Skeletal muscle tissue (tissue), 4 donors: ENCODE data around the gene HAO2. TPM values are rescaled to one million over a fixed set of nuclear protein-coding genes. Genes with fewer than 3 reads are reported as not detected.

Experiments used
- H3K27ac ChIP-seq: one replicate; pipeline ENCODE4 v1.7.0; 2013; ENCODE audit warnings: mild to moderate bottlenecking, low read depth, low read length, inconsistent platforms
- H3K27me3 ChIP-seq, 3 donors: one replicate each; pipeline ENCODE4 v1.7.0; 2013; ENCODE audit warnings: low read length in 3 of 3; ENCODE audit not compliant: control insufficient read depth in 3 of 3, insufficient read depth in 3 of 3
- H3K36me3 ChIP-seq, 3 donors: one replicate each; pipeline ENCODE4 v1.7.0; 2013; ENCODE audit warnings: low read length in 3 of 3; ENCODE audit not compliant: control insufficient read depth in 3 of 3, insufficient read depth in 3 of 3
- H3K4me1 ChIP-seq, 3 donors: one replicate each; pipeline ENCODE4 v1.7.0; 2013; ENCODE audit warnings: low read length in 3 of 3, mild to moderate bottlenecking in 3 of 3; ENCODE audit not compliant: control insufficient read depth in 3 of 3, insufficient read depth in 3 of 3
- H3K4me3 ChIP-seq, 3 donors: one replicate each; pipeline ENCODE4 v1.7.0; 2013; ENCODE audit warnings: low read length in 3 of 3
- H3K9ac ChIP-seq, 3 donors: one replicate each; pipeline ENCODE4 v1.7.0; 2013; ENCODE audit warnings: low read length in 3 of 3, mild to moderate bottlenecking in 3 of 3, moderate library complexity in 2 of 3, low read depth in 1 of 3
- H3K9me3 ChIP-seq, 3 donors: one replicate each; pipeline ENCODE4 v1.7.0; 2013; ENCODE audit warnings: low read length in 3 of 3; ENCODE audit not compliant: control insufficient read depth in 3 of 3
- total RNA-seq: library from RNA; depleted of rRNA; stranded (reverse); fragments of >200 nt; gene quantifications from one replicate; pipeline ENCODE4 v1.2.3, GENCODE V29; 2014
- donor health status: Osteomylitis.

HAO2 gene
- total RNA-seq, 1 donor from 2014 or later = not detected

DNA sequence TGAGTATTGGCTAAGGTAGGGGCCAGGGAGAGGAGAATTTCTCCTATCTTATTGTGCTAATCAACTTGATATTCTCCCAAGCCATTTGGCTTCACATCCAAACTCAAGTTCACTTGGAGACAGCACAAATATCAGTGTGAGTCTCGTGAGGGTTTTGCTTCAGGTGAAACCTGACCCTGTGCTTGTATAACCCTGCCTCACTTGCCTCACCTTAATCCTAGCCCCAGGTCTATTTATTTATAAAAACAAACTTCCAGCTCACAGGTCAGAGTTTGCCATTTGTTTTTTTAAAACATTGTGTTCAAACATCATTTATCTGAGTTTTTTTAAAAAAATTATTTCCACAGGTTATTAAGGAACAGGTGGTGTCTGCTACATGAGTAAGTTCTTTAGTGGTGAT lies 19.9 kb downstream of the HAO2 start:
- Histone ChIP-seq H3K4me3 (no peak overlapping the region), H3K4me1 (no peaks in the 10 kb centered on the region), H3K27ac (no peak overlapping the region), H3K36me3 (no peaks in the 10 kb centered on the region), H3K9ac (no peak overlapping the region), H3K27me3 (no peaks in the 10 kb centered on the region), H3K9me3 (no peaks in the 10 kb centered on the region)

DNA sequence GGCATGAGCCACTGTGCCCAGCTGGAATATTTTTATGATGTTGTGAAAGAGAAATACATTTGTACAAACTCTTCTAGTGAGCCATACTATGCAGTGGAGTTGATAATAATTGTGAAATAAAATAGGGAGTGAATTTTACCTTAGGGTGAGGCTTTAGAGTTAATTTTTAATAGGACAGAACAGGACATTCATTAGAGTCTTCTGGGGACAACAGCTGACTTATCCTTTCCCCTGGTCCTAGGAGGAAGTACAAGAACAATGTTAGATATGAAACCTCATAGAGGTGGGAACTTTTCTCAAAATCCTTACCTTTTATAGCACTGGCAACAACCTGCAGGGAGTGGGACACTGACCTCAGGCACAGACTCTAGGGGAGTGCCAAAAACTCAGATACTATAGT lies 21.9 kb downstream of the HAO2 start:
- H3K36me3 ChIP-seq = no peaks in the 10 kb centered on the region

DNA sequence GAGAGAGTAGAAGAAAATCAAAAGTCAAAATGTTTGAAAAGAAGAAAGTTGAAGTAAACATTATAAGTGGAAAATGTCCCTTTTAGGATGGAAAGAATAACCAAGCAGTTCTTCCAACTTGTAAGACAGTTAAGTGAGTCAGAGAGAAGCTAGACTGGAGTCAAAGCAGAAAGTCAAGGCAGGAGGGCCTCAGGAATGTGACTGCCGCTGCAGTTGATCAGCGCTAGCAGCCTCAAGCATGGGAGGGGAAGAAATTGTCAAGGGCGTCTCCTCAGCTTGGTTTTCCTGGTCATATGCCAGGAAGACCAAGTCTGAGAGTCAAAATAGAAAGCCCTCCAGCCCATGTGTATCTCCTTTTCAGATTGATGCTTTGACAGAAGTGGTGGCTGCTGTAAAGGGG lies 23.2 kb downstream of the HAO2 start:
- Histone ChIP-seq H3K4me3 (no peak overlapping the region), H3K27ac (no peak overlapping the region)

More for the DNA sequence above, 21.9 kb downstream of the HAO2 start:
- Histone ChIP-seq H3K9me3 (no peaks in the 10 kb centered on the region), H3K9ac (no peak overlapping the region), H3K27me3 (no peaks in the 10 kb centered on the region), H3K4me3 (no peak overlapping the region), H3K4me1 (no peaks in the 10 kb centered on the region), H3K27ac (no peak overlapping the region)

DNA sequence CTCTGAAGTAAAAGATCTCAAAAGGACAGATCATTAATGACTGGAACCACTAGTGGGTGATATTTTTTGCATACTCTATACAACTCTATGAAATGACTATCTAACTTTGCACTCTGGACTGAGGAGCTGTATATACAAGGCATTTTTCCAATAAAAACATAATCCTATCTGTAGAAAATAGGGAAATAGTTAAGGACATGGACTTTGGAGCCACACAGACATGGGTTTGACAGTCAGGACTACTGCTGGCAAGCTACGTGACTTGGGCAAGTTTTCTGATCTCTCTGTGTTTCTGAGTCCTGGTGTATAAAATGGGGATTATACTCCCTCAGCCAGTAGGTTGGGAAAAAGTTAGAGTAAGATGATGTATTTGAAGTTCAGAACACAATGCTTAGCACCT lies 25.5 kb downstream of the HAO2 start:
- no peaks in the 10 kb centered on the region for H3K4me1 ChIP-seq
- no peaks in the 10 kb centered on the region for H3K27me3 ChIP-seq

More for the DNA sequence above, 23.2 kb downstream of the HAO2 start:
- Histone ChIP-seq H3K36me3 (no peaks in the 10 kb centered on the region), H3K9me3 (no peaks in the 10 kb centered on the region), H3K4me1 (no peaks in the 10 kb centered on the region), H3K9ac (no peak overlapping the region), H3K27me3 (no peaks in the 10 kb centered on the region)

DNA sequence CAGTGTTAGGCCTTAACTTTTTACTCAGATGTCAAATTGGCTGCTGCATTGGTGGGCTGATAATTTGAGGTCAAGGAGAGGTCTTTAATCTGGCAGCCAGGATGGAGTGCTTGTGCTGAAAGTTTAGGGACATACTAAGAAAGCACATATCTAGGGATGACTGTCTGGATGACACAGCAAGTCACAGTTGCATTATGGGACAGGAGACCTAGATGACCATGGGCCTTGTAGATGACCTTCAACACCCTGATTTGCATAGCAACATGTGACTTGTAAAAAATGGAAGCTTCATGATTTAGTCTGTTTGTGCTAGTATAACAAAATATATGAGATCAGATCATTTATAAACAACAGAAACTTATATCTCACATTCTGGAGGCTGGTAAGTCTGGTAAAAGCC lies 28.4 kb downstream of the HAO2 start:
- no peak overlapping the region for H3K4me3 ChIP-seq
- H3K36me3 ChIP-seq = no peaks in the 10 kb centered on the region
- H3K9ac ChIP-seq = no peak overlapping the region
- no peaks in the 10 kb centered on the region for H3K4me1 ChIP-seq
- no peaks in the 10 kb centered on the region for H3K27me3 ChIP-seq
- no peaks in the 10 kb centered on the region for H3K9me3 ChIP-seq
- H3K27ac ChIP-seq = no peak overlapping the region

More for the DNA sequence above, 25.5 kb downstream of the HAO2 start:
- no peak overlapping the region for H3K27ac ChIP-seq
- no peak overlapping the region for H3K9ac ChIP-seq
- no peaks in the 10 kb centered on the region for H3K36me3 ChIP-seq
- no peak overlapping the region for H3K4me3 ChIP-seq
- H3K9me3 ChIP-seq = no peaks in the 10 kb centered on the region

DNA sequence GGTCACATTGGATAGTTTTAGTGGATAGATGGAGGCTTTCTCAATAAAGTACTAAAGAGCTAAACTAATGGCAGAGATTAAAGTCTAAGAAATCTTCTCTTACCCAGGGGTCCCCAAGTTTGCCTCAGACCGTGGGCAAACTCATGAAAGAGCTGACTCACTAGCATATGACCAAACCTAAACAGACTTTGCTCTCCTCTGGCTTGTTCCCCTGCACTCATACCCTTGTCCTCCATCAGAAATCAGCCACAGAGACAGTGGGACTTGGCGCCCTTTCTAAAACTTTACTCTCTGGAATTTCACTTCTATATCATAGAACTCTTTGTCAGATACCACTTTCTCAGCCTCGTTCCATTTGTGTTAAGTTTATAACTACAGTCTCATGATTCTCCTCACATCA lies 29.4 kb downstream of the HAO2 start:
- Histone ChIP-seq H3K27ac (no peak overlapping the region), H3K4me3 (no peak overlapping the region), H3K4me1 (no peaks in the 10 kb centered on the region), H3K9ac (no peak overlapping the region), H3K27me3 (no peaks in the 10 kb centered on the region), H3K36me3 (no peaks in the 10 kb centered on the region), H3K9me3 (no peaks in the 10 kb centered on the region)

DNA sequence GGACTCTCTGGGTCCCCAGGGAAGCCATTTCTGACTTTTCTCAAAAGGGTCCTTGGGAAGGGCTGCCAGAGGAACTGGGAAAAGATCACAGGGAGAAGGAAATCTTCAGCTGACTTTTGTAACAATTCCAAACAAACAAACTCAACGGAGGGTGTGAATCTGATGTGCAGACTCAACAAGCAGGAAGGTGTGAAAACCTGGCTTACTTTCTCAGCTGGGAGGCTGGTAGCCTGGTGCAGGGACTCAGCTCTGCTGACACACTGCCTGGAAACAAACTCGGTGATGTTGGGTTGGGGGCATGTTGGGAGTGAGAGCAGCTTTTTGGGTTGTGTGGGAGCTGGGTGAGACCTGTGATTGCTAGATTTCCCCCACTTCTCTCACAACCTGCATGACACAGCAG lies 36.2 kb downstream of the HAO2 start:
- Histone ChIP-seq H3K27ac (no peak overlapping the region), H3K27me3 (no peaks in the 10 kb centered on the region)

DNA sequence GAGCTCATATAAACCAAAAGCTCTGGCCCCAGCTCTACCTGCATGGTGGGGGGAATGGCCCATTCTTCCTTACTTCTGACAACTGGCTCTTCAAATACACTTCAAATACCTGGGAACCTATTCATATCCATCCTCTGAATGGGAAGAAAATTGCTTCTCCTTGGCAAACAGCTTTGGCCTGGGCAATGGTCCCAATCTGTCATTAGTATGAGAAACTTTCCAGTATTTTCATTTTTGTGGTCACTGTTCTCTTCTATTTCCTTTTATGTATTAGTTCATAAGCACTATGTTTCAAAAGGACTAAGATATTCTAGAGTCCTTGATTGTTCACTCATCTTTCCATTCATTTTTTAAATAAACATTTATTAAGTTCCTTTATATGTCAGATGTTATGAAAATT lies 41.1 kb downstream of the HAO2 start:
- Histone ChIP-seq H3K4me1 (no peaks in the 10 kb centered on the region), H3K36me3 (no peaks in the 10 kb centered on the region), H3K27ac (no peak overlapping the region), H3K27me3 (no peaks in the 10 kb centered on the region), H3K4me3 (no peak overlapping the region), H3K9me3 (no peaks in the 10 kb centered on the region), H3K9ac (no peak overlapping the region)

More for the DNA sequence above, 36.2 kb downstream of the HAO2 start:
- no peak overlapping the region for H3K9ac ChIP-seq
- no peaks in the 10 kb centered on the region for H3K36me3 ChIP-seq
- no peak overlapping the region for H3K4me3 ChIP-seq
- no peaks in the 10 kb centered on the region for H3K9me3 ChIP-seq
- no peaks in the 10 kb centered on the region for H3K4me1 ChIP-seq

DNA sequence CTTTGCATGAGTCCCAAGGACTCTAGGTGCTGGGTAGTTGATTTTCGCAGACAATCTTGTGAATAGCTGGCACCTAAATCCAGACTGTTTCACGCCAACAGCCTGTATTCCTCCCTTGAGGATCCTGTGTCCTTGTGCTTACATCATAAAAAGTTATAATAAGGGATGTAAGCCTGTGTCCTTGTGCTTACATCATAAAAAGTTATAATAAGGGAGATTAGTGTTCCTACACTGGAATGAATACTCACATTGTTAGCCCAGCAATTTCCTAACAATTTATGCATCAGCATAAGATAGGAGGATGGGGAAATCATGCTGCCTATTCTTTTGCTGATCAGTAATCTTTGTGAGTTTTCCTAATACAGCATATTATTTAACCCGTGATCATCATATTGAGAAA lies 42.4 kb downstream of the HAO2 start:
- Histone ChIP-seq H3K4me1 (no peaks in the 10 kb centered on the region), H3K9ac (no peak overlapping the region), H3K36me3 (no peaks in the 10 kb centered on the region), H3K27ac (no peak overlapping the region), H3K27me3 (no peaks in the 10 kb centered on the region), H3K4me3 (no peak overlapping the region), H3K9me3 (no peaks in the 10 kb centered on the region)

DNA sequence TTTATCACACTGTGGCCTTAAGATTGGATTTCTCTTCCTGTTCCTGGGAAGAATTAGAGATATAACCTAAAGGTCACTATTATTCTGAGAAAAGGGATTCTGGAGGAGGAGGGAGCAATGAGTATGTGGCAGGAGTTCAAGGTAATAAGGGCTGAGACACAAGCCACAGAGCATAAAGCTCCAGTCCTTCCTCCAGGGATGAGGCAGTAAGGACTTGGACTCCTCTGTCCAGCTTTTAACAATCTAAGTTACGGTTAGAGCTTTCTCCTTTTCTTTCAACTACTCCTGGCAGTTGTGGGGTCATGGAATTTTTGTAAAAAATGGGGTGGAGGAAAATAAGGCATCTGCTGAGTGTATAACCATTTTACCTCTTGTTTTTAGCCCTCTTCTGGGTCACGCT lies 46.4 kb downstream of the HAO2 start, which contains the start of gene HSD3B2:
HSD3B2 (plus strand) TSS at position 201 of the 400 bp plus-strand sequence. CDS start 270 bp downstream, outside the sequence.
- no peaks in the 10 kb centered on the region for H3K4me1 ChIP-seq
- H3K27me3 ChIP-seq = no peaks in the 10 kb centered on the region
- H3K9me3 ChIP-seq = no peaks in the 10 kb centered on the region
- H3K9ac ChIP-seq = no peak within 1 kb of the TSS
- H3K36me3 ChIP-seq = no peaks in the 10 kb centered on the region
- H3K4me3 ChIP-seq = no peak within 1 kb of the TSS
- no peak within 1 kb of the TSS for H3K27ac ChIP-seq
